Panc1 (cell line): ENCODE results near the gene DCUN1D3. TPM values are rescaled to one million over a fixed set of nuclear protein-coding genes. Genes with fewer than 3 reads are reported as not detected.

Source experiments
- total RNA-seq: library from RNA; stranded (reverse); gene quantifications from one replicate; pipeline ENCODE4 v1.2.1, GENCODE V29; 2021; ENCODE audit not compliant: unreplicated experiment

Gene DCUN1D3
- total RNA-seq, 1 experiment from 2014 or later: 23.5 TPM

Other genes starting within 250 kb of the DCUN1D3 start
- gene ACSM1, start 202.7 kb downstream of the DCUN1D3 start, total RNA-seq: not detected
- 36.2 TPM for gene THUMPD1, start 158.5 kb downstream of the DCUN1D3 start, total RNA-seq
- 0.44 TPM for gene ACSM3, start 136.3 kb downstream of the DCUN1D3 start, total RNA-seq
- 20.4 TPM for gene ERI2, start 93.9 kb downstream of the DCUN1D3 start, total RNA-seq
- gene REXO5, start 93.8 kb downstream of the DCUN1D3 start, total RNA-seq: 13.6 TPM
- gene LYRM1, start 413 bp upstream of the DCUN1D3 start, total RNA-seq: 30.7 TPM